NCI-H2029 (cell line): ENCODE data around the gene ZNF526.

ENCODE experiments used
- DNase-seq: peaks from one replicate; lab custom pipeline; 2025; lab: John Stamatoyannopoulos, UW

The ZNF526 gene

DNA sequence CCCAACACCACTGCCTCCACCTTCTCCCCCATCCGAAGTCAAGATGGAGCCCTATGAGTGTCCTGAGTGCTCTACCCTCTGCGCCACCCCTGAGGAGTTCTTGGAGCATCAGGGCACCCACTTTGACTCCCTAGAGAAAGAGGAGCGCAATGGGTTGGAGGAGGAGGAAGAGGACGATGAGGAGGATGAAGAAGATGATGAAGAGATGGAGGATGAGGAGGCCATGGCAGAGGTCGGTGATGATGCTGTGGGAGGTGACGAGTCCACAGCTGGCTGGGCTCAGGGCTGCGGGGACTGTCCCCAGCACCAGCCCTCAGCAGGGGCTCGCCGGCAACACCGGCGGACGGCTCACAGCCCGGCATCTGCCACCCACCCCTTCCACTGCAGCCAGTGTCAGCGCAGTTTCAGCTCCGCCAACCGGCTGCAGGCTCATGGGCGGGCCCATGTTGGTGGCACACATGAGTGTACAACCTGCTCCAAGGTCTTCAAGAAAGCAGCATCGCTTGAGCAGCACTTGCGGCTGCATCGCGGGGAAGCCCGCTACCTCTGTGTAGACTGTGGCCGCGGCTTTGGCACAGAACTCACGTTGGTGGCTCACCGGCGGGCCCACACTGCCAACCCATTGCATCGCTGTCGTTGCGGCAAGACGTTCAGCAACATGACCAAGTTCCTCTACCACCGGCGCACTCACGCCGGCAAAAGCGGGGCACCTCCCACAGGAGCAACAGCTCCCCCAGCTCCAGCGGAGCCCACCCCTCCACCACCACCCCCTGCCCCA is 5.0 kb downstream of the ZNF526 start:
- no peak for DNase-seq

DNA sequence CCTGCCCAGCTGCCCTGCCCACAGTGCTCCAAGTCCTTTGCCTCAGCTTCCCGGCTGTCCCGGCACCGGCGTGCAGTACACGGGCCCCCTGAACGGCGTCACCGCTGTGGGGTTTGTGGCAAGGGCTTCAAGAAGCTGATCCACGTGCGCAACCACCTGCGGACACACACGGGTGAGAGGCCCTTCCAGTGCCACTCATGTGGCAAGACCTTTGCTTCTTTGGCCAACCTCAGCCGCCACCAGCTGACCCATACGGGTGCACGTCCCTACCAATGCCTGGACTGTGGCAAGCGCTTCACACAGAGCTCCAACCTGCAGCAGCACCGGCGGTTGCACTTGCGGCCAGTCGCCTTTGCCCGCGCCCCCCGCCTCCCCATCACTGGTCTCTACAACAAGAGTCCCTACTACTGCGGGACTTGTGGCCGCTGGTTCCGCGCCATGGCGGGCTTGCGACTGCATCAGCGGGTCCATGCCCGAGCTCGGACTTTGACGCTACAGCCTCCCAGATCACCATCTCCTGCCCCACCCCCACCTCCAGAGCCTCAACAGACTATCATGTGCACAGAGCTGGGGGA is 5.7 kb downstream of the ZNF526 start:
- DNase-seq: no peak

DNA sequence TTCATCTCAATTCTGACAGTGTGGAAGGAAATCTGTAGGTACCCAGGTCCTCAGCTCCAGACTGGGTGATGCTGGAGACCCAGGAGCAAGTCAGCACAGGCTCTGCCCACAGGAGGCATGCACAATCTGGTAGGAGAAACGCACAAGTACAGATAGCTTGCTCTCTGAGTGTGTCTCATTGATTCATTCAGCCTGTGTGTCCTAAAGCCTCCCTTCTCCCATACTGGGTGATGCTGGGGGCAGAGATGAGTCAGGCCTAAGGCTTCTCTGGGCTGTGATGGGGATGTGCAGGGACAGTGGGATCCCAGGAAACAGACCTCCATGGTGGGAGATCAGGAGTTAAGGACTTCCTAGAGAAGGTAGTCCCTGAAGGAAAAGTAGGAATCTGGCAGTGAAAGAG is 6.8 kb downstream of the ZNF526 start:
- no peak for DNase-seq

DNA sequence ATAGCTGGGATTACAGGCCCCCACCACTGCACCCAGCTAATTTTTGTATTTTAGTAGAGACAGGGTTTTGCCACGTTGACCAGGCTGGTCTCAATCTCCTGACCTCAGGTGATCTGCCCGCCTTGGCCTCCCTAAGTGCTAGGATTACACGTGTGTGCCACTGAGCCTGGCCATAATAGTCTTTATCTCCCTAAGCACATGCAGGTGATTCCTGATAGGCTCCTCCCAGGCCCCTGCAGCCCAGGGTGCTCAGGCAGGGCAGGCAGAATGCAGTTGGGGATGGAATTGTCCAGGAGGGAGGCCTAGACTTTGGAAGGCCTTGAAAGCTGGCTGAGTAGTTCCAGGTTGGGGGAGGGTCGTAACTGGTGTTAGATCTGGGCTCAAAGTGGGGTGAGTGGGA is 8.5 kb downstream of the ZNF526 start:
- DNase-seq: no peak

DNA sequence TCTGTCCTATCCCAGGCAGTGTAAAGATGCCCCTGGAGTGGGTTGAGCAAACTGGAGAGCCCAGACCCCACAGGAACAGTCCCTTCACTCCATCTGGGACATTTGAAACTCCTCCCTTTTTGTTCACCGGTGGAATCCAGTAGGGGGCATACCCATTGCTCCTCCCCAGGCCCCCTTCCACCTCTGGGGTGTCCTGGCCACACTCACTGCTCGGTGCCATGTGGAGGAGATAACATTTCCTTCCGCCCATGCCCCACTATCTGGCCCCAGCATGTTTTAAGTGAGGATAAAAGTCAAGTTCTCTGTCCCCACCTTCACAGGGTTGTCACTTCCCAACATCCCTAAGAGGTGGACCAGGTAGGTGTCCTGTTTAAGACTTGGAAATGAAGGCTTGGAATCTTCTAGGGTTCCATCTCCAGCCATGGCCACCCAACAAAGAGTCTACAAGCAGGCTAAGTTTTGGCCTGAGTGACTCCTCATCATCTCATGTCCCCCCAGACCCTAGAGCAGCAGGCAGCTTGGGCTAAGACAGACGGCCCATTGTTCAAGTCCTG is 9.3 kb downstream of the ZNF526 start:
- no peak for DNase-seq

DNA sequence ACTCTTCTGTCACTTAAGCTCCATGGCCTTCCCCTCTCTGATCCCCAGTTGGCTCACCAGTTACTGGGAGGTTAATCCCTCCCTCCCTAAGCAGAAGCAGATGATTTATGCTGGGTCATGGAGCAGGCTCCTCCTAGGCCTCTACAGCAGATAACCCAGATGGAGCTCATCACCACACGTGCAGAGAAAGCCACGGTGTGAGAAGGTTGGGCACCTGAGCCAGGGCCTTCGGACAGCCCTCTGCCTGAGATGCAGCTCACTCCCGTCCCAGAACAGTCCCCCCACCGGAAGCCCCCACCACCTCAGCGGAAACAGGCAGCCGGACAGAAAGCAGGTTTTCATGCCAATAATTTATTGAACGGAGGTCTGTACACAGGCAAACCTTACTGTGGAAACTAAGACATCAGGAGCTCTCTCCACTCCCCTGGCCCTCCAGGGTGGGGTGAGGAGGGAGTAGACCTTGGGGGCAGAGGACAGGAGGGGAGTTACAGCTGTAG is 9.8 kb downstream of the ZNF526 start:
- no peak for DNase-seq

DNA sequence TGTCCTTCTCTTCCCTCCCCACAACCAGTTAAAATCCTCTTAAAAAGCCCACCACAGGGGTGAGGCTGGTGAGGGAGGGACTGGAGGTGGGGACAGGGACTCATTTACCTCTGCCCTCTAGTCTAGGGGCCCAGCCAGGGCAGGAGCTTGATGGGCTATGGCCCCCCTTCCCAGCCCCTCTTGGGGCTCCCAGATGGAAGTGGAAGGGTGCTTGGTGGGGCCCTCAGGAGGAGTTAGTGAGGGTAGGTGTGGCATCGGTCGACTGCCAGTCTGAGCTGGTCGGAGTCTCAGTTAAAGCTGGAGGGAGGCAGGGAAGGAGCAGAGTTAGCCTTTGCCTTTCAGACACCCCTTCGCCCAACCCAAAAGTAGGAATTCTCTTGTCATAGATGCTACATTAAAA is 10.5 kb downstream of the ZNF526 start:
- no peak for DNase-seq

DNA sequence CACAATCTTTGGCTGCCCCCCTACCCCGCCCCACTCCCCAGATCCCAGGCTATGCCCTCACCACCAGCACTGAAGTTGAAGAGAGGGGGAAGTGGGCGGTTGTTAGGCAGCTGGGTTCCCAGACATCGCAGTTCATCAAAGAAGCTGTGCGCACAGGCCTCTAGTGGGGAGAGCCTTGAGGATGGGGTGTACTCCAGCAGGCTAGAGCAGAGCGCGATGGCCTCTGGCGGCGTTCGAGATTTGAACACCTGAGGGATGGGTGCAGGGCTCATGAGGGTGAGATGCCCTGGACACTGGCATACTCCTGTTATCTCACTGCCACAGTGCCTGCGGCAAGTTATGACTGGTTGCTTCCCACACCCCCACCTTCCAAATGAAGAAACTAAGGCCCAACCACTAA is 12.3 kb downstream of the ZNF526 start:
- DNase-seq: no peak

DNA sequence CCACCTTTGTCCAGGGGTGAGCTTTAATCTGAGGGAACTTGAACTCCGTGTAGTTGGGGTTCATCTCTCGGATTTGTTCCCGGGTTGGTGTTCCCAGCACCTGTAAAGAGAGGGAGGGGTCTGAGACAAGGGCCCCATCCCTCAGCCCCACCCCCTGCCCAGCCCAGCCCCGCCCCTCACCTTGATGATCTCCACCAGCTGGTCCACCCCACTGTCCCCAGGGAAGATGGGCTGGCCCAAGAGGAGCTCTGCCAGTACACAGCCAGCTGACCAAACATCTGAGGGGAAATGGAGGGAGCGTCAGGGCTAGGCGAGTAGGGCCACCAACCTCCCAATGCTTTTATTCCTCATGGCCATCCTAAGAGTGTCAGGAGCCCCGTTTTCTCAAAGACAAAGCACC is 13.0 kb downstream of the ZNF526 start:
- no peak for DNase-seq

DNA sequence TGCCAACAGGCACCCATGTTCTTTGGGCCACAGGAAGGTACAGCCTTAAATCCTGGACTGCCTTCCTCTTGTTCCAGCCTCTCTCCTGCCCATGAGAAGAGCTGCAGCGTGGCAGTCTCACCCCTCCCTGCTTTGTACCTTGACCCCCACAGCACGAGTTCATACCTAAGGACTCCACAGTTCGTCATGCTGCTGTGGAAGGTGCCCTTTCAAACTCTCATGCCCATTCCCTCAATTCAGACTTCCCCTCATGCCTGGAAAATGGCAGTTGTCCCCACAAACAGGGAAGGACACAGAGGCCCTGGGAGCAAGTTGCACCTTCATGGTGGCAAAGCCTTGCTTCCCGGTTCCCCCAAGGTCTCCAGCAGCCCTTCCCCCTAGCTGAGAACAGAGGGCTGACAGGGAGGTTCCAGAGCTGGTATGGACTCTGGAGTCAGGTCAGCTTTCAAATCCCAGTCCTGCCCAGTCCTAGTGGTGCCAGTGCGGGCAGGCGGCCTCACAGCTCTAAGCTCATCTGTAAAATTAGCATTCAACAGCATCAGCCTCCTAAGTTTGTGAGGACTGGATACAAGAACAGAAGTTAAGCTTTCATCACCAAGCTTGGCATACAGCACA is 13.7 kb downstream of the ZNF526 start:
- DNase-seq: no peak

DNA sequence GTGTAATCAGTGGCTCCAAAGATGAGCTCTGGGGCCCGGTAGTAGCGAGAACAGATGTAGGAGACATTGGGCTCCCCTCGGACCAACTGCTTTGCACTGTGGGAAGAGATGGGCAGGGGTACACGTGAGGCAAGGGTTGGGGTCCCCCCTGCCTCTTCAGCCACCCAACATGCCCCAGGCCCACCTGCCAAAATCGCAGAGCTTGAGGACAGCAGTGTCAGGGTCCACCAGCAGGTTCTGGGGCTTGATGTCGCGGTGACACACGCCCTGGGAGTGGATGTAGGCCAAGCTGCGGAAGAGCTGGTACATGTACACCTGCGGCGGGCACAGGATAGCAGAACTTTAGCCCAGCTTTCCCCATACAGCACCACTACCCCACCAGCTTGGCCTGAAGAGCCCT is 14.3 kb downstream of the ZNF526 start:
- DNase-seq: no peak

DNA sequence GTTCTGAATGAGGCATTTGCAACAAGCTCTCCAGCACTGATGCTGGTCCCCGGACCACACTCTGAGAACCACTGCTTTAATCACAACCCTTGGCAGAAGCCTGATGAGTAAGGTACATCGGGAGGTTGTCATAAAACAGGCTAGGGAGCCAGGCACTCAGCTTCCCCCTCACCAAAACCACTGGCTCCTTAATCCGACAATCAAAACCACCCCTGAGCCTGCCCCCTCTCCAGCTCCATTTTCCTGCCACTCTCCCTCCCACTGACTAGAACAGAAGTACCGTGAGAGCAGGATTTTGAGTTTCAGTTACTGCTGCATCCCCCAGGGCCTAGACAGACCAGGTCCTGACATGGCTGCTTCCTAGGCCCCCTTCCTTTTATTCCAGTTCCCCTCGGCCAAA is 15.1 kb downstream of the ZNF526 start:
- DNase-seq: no peak

DNA sequence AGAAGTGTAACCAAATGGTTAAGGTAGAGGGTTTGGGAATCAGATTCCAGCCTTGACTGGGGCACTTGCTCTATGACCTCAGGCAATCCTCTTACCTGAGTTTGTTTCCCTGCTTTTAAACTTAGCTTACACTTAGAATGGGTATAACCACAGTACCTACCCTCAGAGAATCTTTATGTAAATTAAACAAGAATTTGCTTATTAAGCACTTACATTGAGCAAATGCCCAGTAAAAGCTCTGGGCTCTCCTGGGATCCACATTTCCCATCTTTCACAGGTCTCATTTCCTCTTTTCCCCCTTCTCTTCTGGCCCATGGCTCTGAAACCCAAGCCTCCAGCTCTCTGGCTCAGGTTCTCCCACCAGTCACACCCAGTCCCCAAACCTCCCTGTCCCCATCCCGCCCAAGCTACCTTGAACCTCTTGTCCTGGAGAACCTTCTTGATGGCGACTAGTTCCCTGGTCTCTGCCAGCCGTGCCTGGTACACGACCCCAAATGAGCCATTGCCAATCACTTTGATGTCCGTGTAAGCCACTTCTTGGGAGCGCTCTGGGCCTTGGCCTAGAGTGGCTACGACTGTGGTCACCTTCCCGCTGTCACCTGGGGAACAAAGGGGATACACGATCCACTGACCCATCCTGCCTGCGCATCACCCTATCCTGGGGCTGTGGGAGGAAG is 19.6 kb downstream of the ZNF526 start:
- no peak for DNase-seq

DNA sequence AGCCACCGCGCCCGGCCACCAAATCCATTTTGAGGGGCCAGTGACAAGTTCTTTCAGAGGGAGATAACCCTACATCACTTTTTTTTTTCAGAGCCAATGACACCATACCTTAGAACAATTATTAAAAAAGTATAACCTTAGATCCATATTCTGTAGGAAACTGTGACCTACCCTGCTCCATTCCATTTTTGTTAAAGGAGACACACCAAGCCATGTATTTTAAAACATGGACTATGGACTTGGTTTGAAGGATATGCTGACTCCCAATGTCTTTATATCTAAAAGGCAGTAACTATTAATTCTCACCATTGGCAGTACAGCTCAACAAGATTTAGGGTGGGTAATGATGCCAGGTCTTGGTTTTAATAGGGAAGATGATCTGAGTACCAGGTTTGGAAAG is 21.2 kb downstream of the ZNF526 start:
- no peak for DNase-seq

DNA sequence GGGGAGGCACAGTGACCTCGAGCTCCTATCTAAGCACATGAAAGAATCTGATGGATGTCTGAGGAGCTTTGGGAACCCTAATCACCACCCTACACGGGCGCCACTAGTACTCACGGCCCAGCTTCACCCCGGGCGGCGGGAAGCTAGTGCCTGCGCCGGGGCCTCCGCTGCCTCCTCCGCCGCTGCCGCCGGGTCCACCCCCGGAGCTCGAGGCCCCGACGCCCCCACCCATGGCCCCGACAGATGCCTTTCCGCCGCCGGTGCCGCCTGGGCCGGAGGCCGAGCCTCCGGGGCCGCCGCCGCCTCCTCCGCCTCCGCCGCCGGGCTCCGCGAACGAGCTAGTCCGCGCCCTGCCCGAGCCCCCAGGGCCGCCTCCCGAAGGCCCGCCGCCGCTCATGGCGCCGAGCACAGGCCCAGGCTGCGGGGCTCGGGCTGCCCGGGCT is 22.0 kb downstream of the ZNF526 start:
- no peak for DNase-seq

DNA sequence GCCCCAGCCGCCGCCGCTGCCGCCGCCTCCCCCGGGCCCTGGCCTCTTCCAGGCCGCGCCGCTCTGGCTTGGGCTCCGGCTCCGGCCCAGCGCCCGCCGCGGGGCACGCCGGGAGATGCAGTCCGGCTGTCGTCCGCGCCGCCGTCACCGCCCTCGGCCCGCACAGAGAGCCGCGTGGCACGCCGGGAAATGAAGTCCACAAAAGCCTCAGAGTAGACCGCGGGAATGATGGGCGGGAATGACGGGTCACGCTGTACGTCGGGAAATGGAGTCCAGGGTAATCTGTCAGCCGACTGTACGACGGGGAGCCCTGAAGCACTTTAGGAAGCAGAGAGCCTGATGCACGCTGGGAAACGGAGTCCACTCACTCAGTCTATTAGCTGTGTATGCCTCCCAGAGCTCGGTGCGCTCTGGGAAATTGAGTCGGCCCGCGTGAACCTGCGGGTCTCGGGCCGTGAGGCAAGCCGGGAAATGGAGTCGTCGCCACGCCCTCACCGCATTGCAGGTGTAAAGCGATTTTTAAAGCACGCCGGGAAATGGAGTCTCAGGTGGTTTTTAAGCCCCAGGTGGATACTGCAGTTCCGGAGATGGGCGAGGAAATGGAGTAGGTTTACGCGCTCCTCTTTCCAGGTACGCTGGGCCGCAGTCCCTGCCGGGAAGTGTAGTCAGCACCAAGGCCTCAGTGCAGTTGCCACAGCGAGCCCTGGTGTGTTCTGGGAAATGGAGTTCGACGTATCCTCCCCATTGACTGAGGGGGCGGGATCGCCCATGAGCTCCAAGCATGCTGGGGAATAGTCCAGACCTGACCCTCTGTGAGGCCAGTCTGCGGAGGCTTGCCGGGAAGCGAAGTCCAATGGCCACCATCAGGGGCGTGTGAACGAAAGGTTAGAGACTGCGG is 22.6 kb downstream of the ZNF526 start, which contains the start of gene GSK3A:
Gene GSK3A, minus strand, starts transcription at position 91 of the 898 bp plus-strand sequence. CDS start 137 bp downstream, outside the sequence.
- peak; percentile 100 for DNase-seq

DNA sequence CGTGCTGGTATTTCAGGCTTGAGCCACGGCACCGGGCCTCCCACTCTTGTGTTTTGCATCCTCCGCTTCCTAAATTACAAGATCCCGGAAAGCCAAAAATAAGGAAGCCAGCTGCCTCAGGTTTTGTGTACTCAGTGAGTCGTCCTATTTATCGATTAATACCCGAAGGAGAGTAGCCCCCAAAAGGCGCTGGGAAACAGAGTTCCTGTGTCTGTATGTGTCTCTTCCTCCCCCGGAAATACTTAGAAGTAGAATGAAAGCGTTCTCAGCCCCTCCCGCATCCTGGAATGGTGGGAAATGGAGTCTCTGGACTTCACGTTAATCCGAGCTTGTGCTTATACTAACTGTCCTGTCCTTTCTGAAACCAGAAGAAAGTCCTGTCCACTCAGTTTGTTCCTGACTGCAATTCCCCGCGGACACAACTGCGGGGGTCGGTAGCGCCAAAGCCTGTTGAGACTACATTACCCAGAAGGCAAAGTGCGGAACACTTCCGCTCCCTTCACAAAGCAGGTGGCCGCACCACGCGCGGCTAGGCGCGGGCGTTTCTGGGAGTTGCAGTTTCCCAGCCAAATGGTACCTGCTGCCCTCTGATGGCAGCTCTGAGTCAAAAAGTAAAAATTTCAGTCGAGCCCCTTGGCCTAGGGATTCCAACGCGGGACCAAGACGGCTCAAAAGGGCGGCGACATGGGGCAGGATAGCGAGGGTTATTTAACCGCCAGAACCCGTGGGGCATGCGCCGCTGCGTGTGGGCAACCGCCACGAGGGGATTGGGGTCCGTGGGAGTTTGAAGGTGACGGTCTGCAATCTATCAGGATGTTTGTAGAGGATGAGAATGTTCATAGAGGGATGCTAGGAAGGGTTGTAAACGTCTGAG is 24.5 kb downstream of the ZNF526 start:
- peak; percentile 86 for DNase-seq

DNA sequence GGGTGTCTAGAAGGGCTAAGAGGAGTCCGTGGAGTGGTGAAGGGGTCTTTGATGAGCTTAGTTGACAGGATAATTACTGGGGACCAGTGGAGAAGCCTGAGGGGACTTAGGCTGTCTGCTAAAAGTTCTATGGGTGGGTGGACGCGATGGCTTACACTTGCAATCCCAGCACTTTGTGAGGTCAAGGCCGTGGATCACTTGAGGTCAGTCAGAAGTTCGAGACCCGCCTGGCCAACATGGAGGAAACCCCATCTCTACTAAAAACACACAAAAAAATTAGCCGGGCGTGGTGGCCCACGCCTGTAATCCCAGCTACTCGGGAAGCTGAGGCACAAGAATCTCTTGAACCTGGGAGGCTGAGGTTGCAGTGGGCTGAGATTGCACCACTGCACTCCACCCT is 25.1 kb downstream of the ZNF526 start:
- no peak for DNase-seq

DNA sequence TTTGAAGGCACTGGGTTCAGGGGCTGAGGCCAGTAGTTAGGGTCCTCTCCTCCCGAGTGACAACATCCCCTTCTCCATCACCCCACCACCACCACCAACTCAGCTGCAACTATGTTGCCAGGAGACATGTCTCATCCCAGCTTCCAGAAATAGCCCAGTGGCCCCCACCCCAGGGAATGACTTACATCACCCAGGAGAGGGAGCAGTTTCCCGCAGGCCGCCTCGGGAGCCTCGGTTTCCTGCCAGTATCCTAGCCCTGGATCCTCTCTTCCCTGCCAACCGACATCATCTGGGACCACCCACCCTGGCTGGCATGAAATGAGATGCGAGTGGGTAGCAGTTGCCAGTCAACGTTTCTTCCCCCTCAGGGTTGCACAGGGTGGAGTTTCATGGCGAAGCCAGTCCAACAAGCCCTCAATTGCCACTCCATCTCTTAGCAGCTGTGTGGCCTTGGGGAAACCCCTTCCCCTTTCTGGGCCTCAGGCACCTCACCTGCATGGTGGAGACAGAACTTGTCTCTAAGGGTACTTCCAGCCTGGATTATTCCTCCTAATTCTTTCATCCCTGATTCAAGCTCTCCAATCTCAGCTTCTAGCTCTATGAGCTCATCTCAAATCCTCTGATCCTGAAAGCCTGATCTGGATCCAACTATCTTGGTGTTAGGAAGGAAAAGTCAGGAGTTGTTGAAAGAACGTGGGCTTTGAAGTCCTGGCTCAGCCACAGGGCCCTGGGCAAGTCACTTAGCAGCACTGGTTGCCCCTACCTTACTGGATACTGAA is 26.2 kb downstream of the ZNF526 start:
- no peak for DNase-seq
